HEK293 (cell line): ENCODE measurements around the gene CRTC3.

Experiments
- CTCF ChIP-seq: fragments of 450-650 bp; formaldehyde crosslinking; IDR thresholded peaks from 2 replicates; pipeline ENCODE4 v1.5.1; 2016; ENCODE audit warnings: missing biosample characterization, missing genetic modification characterization
- KLF1 ChIP-seq: fragments of 450-650 bp; formaldehyde crosslinking; IDR thresholded peaks from 2 replicates; pipeline ENCODE4 v1.5.1; 2016; ENCODE audit warnings: missing biosample characterization, missing genetic modification characterization
- OVOL3 ChIP-seq: fragments of 450-650 bp; formaldehyde crosslinking; IDR thresholded peaks from 2 replicates; pipeline ENCODE4 v1.5.1; 2016; ENCODE audit warnings: missing biosample characterization, missing genetic modification characterization
- ZBTB48 ChIP-seq: fragments of 450-650 bp; formaldehyde crosslinking; IDR thresholded peaks from 2 replicates; pipeline ENCODE4 v1.5.1; 2016; ENCODE audit warnings: missing biosample characterization, missing genetic modification characterization
- ZBTB7A ChIP-seq: fragments of 450-650 bp; formaldehyde crosslinking; IDR thresholded peaks from 2 replicates; pipeline ENCODE4 v1.5.1; 2016; ENCODE audit warnings: low read depth, missing biosample characterization, missing genetic modification characterization
- ZNF114 ChIP-seq: fragments of 450-650 bp; formaldehyde crosslinking; IDR thresholded peaks from 2 replicates; pipeline ENCODE4 v1.5.0; 2017; ENCODE audit warnings: missing biosample characterization, missing genetic modification characterization
- ZNF274 ChIP-seq, 2 experiments: fragments of 200-500 bp in 1 of 2; fragments of 450-650 bp in 1 of 2; sonication (Bioruptor generic) in 1 of 2; formaldehyde crosslinking in 1 of 2; IDR thresholded peaks; 2 replicates each; pipeline versions ENCODE4 v1.5.1 to v1.6.1; 2014 to 2016; ENCODE audit warnings: borderline replicate concordance in 1 of 2, inconsistent platforms in 1 of 2, low read length in 1 of 2, missing biosample characterization in 1 of 2, missing genetic modification characterization in 1 of 2
- ZNF302 ChIP-seq: fragments of 450-650 bp; formaldehyde crosslinking; IDR thresholded peaks from 2 replicates; pipeline ENCODE4 v1.5.1; 2016; ENCODE audit warnings: missing biosample characterization, missing genetic modification characterization, low read depth
- ZNF391 ChIP-seq: fragments of 450-650 bp; formaldehyde crosslinking; IDR thresholded peaks from 2 replicates; pipeline ENCODE4 v1.5.1; 2016; ENCODE audit warnings: low read depth, missing biosample characterization, missing genetic modification characterization, borderline replicate concordance
- ZNF48 ChIP-seq: fragments of 450-650 bp; formaldehyde crosslinking; IDR thresholded peaks from 2 replicates; pipeline ENCODE4 v1.5.1; 2016; ENCODE audit warnings: missing biosample characterization, missing genetic modification characterization
- ZNF664 ChIP-seq: fragments of 450-650 bp; formaldehyde crosslinking; IDR thresholded peaks from 2 replicates; pipeline ENCODE4 v1.5.1; 2016; ENCODE audit warnings: missing biosample characterization, missing genetic modification characterization
- ZNF843 ChIP-seq: fragments of 450-650 bp; formaldehyde crosslinking; IDR thresholded peaks from 2 replicates; pipeline ENCODE4 v1.5.1; 2016; ENCODE audit warnings: missing biosample characterization, missing genetic modification characterization

- TF ChIP-seq OVOL3 (no peak), ZNF302 (tag by site-specific recombination) (no peak), ZBTB7A (tag by site-specific recombination) (no peak), ZNF274 (IDR thresholded peaks at IDR 0.05; ENCODE audit: low read length) (no peak), ZNF274 (tag by site-specific recombination; IDR thresholded peaks at IDR 0.05; ENCODE audit: borderline replicate concordance) (no peak), CTCF (tag by site-specific recombination) (no peak), ZBTB48 (tag by site-specific recombination) (no peak), ZNF843 (no peak), ZNF664 (tag by site-specific recombination) (no peak), ZNF48 (tag by site-specific recombination) (no peak), ZNF114 (tag by site-specific recombination) (no peak), ZNF391 (tag by site-specific recombination) (no peak), KLF1 (tag by site-specific recombination) (no peak)
Observed at GRCh38 chr15:90539789-90540188, 10.1 kb downstream of the CRTC3 start.
